Stimulated activated CD4-positive, alpha-beta T cell treated with anti-CD3 and anti-CD28 coated beads, Interleukin-4, amount 100 ng/mL, for 1 hour (primary cell): ENCODE results near the gene TMEM259.

Experiments
- DNase-seq: peaks from one replicate; pipeline ENCODE4 v3.0.0-alpha.2; 2020

The TMEM259 gene

DNA sequence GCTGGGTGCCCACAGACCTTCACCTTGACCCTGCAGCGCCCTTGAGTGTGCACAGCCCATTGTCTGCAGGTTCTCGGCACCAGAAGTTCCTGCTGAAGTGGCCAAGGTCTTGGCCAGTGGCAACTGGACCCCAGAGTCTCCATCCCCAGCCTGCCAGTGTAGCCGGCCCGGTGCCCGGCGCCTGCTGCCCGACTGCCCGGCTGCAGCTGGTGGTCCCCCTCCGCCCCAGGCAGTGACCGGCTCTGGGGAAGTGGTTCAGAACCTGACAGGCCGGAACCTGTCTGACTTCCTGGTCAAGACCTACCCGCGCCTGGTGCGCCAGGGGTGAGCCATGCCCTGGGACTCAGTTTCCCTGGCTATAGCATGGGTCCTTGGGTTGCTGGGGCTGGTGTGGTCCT is 34.1 kb upstream of the TMEM259 start:
- no peak for DNase-seq

DNA sequence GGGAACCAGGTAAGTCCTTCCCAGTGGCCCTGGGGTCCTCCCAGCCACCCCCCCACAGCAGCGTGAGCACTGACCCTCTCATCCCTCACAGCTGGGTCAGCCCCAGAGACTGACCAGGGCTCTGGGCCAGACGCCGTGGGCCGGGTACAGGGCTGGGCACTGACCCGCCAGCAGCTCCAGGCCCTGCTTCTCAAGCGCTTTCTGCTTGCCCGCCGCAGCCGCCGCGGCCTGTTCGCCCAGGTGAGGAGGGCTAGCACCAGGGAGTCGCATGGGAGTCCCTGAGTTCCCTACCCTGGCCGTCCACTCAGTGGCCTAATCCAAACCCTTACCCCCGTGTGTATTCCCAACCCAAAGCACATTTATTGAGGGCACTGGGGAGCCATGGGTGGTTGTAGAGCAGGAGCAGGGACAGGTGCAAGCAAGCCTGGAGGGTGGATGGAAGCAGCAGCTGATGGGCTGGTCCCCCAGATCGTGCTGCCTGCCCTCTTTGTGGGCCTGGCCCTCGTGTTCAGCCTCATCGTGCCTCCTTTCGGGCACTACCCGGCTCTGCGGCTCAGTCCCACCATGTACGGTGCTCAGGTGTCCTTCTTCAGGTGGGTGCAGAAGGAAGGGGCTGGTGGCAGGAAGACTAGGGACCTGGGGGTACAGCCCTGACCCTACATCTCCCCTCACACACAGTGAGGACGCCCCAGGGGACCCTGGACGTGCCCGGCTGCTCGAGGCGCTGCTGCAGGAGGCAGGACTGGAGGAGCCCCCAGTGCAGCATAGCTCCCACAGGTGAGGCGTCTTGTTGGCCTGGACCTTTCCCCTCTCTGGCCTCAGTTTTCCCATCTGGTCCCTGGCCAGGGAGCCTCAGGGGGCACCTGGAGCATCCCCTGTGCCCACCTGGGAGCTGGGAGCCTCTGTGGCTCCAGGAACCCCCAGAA is 33.4 kb upstream of the TMEM259 start:
- no peak for DNase-seq

DNA sequence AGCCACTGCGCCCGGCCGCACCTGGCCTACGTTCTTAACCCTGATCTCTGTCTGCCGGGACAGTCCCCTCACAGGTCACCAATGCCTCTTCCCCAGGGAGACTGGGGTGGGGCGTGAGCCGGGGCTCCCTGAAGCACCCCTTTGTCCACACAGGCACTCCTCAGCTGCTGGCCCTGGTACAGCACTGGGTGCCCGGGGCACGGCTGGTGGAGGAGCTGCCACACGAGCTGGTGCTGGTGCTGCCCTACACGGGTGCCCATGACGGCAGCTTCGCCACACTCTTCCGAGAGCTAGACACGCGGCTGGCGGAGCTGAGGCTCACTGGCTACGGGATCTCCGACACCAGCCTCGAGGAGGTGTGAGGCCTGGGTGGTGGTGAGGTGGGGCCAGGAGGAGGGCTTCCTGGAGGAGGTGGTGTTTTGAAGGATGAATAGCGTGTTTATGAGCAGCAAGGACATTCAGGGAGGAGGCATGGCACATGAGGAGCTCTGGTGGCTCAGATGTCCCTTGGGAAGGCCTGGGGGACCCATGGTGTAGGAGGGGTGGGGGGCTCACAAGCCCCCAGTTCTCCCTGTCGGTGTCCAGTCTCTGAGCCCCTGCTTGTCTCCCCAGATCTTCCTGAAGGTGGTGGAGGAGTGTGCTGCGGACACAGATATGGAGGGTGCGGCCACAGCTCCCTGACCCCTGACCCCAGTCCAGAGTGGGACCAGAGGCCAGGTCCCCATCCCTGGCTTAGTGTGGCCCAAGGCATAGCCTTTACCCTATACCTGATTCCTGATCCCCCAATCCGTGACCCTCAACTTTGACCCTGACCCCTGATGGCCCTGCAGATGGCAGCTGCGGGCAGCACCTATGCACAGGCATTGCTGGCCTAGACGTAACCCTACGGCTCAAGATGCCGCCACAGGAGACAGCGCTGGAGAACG is 32.5 kb upstream of the TMEM259 start:
- no peak for DNase-seq

DNA sequence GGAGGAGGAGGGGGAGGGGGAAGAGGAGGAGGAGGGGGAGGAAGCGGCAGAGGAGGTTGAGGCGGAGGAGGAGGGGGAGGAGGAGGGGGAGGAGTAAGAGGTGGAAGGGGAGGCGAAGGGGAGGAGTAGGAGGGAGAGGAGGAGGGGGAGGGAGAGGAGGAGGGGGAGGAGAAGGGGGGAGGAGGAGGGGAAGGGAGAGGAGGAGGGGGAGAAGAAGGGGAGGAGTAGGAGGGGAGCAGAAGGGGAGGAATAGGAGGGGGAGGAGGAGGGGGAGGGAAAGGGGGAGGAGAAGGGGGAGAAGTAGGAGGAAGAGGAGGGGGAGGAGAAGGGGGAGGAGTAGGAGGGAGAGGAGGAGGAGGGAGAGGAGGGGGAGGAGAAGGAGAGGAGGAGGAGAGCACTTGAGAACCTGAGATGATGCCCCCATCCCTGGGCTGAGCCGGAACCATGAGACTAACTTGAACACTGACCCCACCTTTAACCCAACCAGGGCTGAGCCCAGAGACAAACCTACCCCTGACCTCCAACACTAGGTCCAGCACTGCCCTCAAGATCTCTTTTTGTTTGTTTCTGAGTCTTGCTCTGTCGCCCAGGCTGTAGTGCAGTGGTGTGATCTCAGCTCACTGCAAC is 31.5 kb upstream of the TMEM259 start:
- DNase-seq = no peak

DNA sequence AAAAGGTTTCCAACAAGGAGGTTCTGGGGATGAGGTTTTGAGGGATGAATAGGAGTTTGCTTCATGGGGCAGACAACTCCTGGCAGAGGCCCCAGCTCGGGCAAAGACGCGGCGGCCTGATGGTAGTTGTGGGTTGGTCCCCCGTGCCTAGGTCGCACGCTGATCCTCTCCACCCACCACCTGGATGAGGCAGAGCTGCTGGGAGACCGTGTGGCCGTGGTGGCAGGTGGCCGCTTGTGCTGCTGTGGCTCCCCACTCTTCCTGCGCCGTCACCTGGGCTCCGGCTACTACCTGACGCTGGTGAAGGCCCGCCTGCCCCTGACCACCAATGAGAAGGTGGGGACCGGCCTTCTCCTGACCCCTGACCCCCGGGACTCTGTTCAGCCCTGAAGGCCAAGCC is 30.9 kb upstream of the TMEM259 start:
- no peak for DNase-seq

DNA sequence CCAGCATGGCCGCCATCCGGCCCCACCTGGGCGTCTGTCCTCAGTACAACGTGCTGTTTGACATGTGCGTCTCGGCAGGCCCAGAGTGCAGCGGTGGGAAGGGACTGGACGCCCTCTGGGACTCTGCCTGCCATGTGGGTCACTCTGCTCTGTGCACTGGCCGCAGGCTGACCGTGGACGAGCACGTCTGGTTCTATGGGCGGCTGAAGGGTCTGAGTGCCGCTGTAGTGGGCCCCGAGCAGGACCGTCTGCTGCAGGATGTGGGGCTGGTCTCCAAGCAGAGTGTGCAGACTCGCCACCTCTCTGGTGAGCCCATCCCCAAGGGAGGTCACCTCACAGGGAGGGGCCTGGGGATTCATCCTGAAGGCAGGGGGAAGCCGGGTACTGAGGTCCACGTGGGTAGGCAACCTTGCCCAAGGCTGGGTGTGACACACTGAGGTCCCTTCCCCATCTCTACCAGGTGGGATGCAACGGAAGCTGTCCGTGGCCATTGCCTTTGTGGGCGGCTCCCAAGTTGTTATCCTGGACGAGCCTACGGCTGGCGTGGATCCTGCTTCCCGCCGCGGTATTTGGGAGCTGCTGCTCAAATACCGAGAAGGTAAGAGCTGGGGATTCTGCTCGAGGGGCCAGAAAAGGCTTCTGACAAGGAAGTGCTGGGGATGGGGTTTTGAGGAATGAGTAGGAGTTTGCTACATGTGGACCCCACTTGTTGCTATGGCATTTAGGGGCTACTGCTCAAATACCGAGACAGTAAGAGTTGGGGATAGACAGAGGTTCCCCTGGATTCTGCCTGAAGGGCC is 30.3 kb upstream of the TMEM259 start:
- no peak for DNase-seq

DNA sequence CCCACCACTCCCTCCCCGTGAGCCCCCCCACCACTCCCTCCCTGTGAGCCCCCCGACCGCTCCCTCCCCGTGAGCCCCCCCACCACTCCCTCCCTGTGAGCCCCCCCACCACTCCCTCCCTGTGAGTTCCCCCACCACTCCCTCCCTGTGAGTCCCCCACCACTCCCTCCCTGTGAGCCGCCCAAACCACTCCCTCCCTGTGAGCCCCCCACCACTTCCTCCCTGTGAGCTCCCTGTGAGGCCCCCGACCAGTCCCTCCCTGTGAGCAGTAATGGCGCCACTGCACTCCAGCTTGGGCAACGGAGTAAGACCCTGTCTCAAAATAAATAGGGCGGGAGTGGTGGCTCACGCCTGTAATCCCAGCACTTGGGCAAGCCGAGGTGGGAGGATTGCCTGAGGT is 28.9 kb upstream of the TMEM259 start:
- no peak for DNase-seq

DNA sequence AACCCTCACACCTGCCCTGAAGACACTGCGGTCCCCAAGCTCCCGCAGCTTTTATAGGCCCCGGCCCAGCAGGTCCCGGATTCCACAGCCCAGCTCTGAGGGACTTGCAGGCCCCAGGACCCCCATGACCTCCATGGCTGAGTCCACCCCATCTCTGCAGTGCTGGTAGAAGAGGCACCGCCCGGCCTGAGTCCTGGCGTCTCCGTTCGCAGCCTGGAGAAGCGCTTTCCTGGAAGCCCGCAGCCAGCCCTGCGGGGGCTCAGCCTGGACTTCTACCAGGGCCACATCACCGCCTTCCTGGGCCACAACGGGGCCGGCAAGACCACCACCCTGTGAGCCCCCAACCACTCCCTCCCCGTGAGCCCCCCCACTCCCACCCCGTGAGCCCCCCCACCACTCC is 28.2 kb upstream of the TMEM259 start:
- DNase-seq = no peak

DNA sequence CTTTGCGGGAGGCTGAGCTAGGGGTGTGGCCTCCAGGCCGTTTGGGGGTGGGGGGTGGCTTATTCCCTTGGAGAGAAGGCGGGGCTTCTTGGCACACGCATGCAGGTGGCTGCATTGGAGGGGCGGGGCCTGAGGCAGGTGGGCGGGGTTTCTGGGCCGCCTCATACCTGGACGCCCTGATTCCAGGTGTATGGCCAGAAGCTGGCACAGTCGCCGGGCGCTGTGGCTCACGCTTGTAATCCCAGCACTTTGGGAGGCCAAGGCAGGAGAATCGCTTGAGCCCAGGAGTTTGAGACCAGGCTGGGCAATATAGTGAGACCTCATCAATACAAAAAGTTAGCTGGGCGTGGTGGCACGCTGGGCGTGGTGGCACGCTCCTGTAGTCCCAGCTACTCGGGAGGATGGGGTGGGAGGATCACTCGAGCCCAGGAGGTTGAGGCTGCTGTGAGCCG is 26.8 kb upstream of the TMEM259 start:
- no peak for DNase-seq

DNA sequence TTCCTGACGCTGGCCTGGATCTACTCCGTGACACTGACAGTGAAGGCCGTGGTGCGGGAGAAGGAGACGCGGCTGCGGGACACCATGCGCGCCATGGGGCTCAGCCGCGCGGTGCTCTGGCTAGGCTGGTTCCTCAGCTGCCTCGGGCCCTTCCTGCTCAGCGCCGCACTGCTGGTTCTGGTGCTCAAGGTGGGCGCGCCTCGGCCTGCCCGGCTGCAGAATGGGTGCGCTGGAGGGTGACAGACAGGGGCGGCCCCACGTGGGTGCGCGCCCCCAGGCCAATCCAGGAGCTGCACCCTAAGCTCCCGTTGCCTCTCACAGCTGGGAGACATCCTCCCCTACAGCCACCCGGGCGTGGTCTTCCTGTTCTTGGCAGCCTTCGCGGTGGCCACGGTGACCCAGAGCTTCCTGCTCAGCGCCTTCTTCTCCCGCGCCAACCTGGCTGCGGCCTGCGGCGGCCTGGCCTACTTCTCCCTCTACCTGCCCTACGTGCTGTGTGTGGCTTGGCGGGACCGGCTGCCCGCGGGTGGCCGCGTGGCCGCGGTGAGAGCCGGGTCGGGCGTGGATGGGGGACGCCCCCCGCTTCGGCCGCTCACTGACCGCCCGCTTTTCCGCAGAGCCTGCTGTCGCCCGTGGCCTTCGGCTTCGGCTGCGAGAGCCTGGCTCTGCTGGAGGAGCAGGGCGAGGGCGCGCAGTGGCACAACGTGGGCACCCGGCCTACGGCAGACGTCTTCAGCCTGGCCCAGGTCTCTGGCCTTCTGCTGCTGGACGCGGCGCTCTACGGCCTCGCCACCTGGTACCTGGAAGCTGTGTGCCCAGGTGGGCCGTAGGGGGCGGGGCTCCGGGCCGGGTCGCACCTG is 26.1 kb upstream of the TMEM259 start:
- DNase-seq = no peak

DNA sequence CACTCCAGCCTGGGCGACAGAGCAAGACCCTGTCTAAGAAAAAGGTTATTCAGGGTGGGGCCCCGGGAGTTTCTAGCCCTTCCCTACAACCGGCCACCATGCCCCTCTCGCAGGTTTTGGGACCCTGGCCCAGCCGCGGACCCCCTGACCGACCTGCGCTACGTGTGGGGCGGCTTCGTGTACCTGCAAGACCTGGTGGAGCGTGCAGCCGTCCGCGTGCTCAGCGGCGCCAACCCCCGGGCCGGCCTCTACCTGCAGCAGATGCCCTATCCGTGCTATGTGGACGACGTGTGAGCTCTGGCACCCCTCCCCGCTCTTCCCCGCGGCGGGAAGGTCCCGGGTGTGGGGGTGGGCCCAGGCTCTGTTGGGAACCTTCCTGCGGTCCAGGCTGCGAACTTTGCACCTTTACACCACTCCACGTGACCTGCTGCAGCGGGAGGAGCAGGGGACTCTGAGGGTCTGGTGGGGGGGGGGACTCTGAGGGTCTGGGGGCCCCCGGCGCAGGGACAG is 25.2 kb upstream of the TMEM259 start:
- DNase-seq = no peak

DNA sequence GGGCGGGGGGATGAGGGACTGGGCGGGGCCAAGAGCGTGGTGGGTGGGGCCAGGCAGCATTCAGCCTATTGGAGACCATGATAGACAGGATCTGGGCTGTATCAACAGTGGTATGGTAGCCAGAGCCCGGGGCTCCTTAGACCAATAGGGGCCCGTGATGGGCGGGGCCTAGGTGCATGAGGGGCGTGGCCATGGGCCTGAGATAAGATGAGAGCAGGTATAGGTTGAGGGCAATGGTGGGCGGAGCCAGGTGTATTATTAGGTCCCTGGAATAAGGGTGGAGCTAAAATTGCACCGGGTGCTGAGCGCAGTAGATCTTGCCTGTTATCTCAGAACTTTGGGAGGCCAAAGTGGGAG is 24.3 kb upstream of the TMEM259 start:
- peak; percentile 61 for DNase-seq

DNA sequence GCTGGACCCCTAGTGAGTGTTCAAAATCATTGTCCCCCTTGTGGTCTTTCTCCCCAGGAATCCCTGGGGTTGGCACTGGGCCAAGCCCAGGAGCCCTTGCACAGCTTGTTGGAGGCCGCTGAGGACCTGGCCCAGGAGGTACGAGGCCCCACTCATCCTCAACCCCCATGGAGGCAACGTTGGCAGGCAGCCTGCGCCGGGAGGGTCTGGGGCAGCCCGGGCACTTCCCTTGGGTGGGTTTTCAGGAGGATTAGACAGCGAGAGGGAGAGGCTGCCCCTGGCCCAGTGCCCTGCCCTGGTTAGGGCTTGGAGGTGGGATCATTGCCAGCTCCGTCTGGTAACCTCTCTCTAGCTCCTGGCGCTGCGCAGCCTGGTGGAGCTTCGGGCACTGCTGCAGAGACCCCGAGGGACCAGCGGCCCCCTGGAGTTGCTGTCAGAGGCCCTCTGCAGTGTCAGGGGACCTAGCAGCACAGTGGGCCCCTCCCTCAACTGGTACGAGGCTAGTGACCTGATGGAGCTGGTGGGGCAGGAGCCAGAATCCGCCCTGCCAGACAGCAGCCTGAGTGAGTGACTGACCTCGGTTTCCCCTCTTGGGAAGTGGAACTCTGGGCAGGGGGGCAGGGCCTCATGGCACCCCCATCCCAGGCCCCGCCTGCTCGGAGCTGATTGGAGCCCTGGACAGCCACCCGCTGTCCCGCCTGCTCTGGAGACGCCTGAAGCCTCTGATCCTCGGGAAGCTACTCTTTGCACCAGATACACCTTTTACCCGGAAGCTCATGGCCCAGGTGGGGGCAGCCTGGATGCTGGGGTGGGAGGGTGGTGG is 22.0 kb upstream of the TMEM259 start:
- no peak for DNase-seq

DNA sequence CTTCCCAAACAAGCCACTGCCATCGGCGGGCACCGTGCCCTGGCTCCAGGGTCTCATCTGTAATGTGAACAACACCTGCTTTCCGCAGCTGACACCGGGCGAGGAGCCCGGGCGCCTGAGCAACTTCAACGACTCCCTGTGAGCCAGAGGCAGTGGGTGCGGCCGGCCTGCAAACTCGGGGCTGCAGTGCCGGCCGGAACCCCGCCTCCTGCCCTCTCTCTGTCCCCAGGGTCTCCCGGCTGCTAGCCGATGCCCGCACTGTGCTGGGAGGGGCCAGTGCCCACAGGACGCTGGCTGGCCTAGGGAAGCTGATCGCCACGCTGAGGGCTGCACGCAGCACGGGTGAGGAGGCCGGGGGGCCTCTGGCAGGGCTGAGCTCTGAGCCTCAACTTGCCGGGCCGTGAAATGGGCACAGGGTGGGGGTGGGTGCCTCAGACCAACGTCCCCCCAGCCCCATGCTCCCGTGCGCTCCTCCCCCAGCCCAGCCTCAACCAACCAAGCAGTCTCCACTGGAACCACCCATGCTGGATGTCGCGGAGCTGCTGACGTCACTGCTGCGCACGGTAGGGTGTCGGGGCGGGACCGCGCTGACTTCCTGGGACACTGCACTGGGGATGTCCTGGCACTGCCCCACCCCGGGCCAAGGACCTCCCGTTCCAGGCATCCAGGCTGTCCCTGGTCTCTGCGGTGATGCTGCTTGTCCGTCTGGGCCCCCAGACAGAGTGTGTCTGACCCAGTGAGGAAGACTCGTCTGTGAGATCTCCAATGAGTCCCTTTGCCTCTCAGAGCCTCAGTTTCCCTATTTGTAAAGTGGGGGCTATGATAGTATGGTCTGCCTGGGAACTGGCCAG is 21.1 kb upstream of the TMEM259 start:
- DNase-seq = no peak

DNA sequence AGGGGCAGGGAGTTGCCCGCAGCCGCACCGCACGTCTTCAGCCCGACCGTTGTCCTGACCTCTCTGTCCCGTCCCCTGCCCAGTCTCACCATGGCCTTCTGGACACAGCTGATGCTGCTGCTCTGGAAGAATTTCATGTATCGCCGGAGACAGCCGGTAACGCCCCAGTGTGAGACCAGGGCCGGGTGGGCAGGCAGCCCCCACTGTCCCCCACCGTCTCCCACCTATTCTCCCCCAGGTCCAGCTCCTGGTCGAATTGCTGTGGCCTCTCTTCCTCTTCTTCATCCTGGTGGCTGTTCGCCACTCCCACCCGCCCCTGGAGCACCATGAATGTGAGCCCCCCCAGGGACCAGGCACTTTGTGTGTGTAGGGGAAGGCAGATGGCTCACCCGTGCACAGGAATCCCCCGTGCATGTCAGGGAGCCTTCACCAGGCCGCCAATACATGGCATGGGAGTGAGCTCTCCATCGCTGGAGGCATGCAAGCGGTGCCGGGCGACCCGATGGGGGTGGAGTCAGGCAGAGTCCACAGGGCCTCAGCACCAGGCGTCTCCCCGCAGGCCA is 20.4 kb upstream of the TMEM259 start:
- DNase-seq = no peak

DNA sequence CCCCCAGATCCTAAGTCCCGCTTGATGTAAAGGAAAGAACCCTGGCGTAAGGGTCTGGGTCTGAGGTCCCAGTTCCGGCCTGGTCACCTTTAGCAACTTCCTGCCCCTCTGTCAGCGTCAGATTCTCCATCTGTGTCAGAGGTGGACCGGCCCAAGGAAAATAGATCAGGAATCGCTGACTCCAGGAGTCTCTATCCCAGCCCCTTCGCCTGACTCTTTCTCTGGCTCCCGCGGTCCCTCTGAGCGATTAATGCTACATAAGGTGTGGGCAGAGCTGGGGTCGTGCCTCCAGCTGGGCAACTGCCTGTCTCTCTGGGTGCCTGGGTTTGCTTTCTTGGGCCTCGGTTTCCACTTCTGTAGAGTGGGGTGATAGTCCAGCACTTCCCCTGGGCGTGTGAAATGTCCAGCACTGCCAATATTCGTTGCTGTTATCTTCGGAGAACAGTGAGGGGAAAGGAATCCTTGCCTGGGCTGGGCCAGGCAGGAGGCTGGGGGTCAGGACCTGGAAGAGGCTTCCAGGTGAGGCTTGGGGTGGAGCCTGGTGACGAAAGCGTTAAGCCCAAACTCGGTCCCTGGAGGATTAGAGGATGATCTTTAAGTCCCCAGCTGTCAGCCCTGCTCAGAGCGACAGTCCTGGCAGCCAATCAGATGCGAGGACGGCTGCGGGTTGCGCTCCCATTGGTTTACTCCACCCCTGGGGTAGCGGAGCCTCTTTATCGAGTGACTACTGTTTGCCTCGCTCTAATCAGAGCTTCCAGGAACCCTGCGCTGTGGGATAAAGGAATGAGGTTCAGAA is 19.8 kb upstream of the TMEM259 start:
- DNase-seq = peak; percentile 90

DNA sequence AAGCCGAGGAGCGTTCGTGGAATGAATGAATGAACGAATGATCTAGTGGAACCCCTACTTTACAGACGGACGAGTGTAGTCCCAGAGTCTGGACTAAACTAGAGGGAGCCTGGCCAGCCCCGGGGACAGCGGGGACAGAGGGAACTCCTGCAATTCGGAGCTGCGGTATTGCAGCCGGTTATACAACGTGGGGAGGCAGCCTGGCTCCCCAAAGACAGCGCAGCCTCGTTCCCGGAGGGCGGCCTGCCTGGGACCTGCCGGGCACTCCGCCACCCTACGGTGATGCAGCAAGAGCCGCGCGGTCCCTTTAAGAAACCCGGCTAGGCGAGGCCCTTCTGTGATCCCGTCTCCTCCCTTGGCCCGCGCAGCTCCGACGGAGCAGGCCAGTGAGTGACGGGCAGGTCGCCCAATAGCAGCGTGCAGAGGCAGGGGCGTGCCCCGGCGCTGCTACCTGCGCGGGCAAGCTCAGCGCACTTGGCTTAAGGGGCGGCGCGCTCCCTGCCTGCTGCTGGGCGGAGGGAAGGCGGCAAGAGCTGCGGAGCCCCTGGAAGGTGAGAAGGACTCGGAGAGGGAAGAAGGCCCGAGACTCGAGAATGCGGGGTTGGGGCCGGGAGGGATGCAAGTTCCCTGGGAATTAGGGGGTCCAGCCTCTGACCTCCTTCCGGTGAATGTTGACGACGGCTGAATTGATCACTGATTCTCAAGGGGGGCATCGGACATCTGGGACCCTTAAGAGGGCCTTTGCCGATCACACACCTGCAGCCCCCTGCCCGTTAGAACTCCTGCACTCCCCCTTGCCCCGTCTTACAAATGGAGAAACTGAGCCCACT is 18.9 kb upstream of the TMEM259 start, which contains the start of gene ABCA7:
TSS of gene ABCA7 (plus strand) at position 462 of the 830 bp plus-strand sequence. CDS start 1,255 bp downstream, outside the sequence.
- DNase-seq = peak; percentile 100
